ENCODE results near the gene GPR171.

DNA sequence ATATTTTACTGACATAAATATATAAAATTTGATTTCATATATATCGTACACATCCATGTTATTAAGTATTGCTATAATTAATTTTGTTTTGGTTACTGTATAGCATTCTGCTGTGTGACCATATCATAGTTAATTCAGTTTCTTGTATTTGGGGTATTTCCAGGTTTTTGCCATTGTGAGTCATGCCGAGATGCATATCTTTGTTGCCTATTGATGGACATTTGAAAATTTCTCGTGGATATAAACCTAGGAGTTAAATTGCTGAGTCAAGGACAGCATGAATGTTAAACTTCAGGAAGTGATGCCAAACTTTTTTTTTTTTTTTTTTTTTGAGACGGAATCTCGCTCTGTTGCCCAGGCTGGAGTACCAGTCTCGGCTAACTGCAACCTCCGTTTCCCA lies 33.7 kb upstream of the GPR171 start:
- TF ChIP-seq, protein P1, sequence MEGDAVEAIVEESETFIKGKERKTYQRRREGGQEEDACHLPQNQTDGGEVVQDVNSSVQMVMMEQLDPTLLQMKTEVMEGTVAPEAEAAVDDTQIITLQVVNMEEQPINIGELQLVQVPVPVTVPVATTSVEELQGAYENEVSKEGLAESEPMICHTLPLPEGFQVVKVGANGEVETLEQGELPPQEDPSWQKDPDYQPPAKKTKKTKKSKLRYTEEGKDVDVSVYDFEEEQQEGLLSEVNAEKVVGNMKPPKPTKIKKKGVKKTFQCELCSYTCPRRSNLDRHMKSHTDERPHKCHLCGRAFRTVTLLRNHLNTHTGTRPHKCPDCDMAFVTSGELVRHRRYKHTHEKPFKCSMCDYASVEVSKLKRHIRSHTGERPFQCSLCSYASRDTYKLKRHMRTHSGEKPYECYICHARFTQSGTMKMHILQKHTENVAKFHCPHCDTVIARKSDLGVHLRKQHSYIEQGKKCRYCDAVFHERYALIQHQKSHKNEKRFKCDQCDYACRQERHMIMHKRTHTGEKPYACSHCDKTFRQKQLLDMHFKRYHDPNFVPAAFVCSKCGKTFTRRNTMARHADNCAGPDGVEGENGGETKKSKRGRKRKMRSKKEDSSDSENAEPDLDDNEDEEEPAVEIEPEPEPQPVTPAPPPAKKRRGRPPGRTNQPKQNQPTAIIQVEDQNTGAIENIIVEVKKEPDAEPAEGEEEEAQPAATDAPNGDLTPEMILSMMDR (IDR thresholded peaks at IDR 0.05), result no peak
- TF ChIP-seq POLR2A (IDR thresholded peaks at IDR 0.05), result no peak

Data from esophagus squamous epithelium (tissue), 4 donors.